GM12892 (cell line): ENCODE data around the gene DDX51.

Experiments used
- POLR2A ChIP-seq: IDR thresholded peaks from 2 replicates; pipeline ENCODE4 v1.6.1; 2011; ENCODE audit warnings: low read depth, low read length, control low read depth
- POLR2AphosphoS5 ChIP-seq: IDR thresholded peaks from 2 replicates; pipeline ENCODE4 v1.6.1; 2011; ENCODE audit warnings: low read depth, low read length, control low read depth
- TAF1 ChIP-seq: IDR thresholded peaks from 2 replicates; pipeline ENCODE4 v1.6.1; 2011; ENCODE audit warnings: low read depth, mild to moderate bottlenecking, control low read depth, low read length, borderline replicate concordance

GRCh38 chr12:132160601-132161035 is 16.5 kb upstream of the DDX51 start:
- TF ChIP-seq POLR2A (no peak), TAF1 (no peak), POLR2AphosphoS5 (no peak)
